Activated B cell treated with CpG ODN at 0.5 μM for 24 hours (primary cell): Measurements from ENCODE around the gene DENND1C. TPM values are rescaled to one million over a fixed set of nuclear protein-coding genes. Genes with fewer than 3 reads are reported as not detected.
A peak's percentile ranks its signal among the peaks of the same experiment; 100 is the strongest.

ENCODE experiments used
- ATAC-seq: fragments of 200-7000 bp; cut with Tn5 transposase; one replicate; pipeline ENCODE4 v1.10.0; 2021; ENCODE audit warnings: low read depth, mild to moderate bottlenecking, moderate library complexity
- CTCF ChIA-PET: fragments of 350-600 bp; sonication (Branson Sonifier 250); formaldehyde crosslinking; loops from one replicate; lab custom pipeline; 2021; ENCODE audit warnings: antibody characterized with exemption; lab: Charles Lee
- POLR2A ChIA-PET: fragments of 350-600 bp; sonication (Branson Sonifier 250); formaldehyde crosslinking; loops from one replicate; lab custom pipeline; 2021; ENCODE audit warnings: antibody characterized with exemption; lab: Charles Lee
- DNase-seq: peaks from one replicate; pipeline ENCODE4 v3.0.0; 2022
- H3K27ac Mint-ChIP-seq: one replicate; pipeline ENCODE4 v1.8.0; 2020; ENCODE audit warnings: mixed read lengths
- H3K27me3 Mint-ChIP-seq: one replicate; pipeline ENCODE4 v1.8.0; 2021; ENCODE audit warnings: mixed read lengths
- H3K36me3 Mint-ChIP-seq: one replicate; pipeline ENCODE4 v1.8.0; 2021; ENCODE audit warnings: low read depth, mixed read lengths
- H3K4me1 Mint-ChIP-seq: one replicate; pipeline ENCODE4 v1.8.0; 2021; ENCODE audit warnings: mixed read lengths
- H3K4me3 Mint-ChIP-seq: one replicate; pipeline ENCODE4 v1.8.0; 2020; ENCODE audit warnings: mild to moderate bottlenecking, mixed read lengths
- H3K9me3 Mint-ChIP-seq: one replicate; pipeline ENCODE4 v1.8.0; 2020; ENCODE audit warnings: mixed read lengths
- intact Hi-C: fragments of 100-400 bp; cut with micrococcal nuclease; formaldehyde crosslinking; loops from one replicate; pipeline ENCODE4 v1.15.1; 2024
- total RNA-seq: library from RNA; stranded (reverse); gene quantifications from 2 replicates; pipeline ENCODE4 v1.2.3, GENCODE V29; 2022
- TF ChIP-seq, protein P1 (sequence below): fragments of 200-600 bp; IDR thresholded peaks from one replicate; pipeline ENCODE4 v1.8.0; 2022; ENCODE audit warnings: antibody characterized with exemption, mild to moderate bottlenecking

Gene DENND1C
- total RNA-seq, 1 donor from 2014 or later, result 95.1 TPM

DNA sequence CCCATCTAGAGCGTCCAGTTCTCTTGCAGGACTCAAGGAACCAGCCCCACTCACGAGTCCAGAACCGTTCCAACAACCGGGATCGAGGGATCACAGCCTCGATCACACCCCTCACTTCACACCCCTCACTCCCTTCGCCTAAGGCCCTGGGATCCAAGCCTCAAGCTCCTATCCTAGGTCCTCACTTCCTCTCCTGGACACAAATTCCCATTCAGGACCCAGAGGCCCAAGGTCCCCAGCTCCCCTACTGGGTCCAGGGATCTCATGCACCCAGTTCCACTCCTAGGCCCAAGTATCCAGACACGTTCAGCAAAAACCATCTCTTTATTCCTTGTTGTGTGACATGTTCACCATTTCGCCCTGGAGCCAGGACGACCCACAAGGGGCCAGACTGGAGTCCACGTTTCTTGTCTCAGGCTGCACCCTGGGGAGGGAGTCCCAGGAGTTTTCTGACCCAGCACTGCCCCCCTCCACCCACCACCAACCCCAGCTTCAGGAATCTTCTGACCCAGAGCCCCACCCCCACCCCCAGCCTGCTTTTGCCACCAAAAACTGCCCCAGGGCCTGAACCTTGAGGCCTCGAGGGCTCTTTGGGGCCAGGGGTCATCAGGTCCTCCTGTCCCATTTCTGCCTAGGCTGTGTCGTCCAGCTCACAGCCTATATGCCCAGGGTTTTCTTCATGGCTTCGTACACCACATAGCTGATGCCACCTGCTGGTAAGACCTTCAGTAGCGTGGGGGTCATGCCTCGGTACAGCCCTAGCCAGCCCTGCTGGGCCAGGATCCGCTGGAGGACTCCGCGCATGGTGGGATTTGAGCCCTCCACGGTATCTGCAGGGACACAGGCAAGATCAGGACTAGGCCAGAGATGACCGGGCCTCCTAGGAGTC is 55.6 kb downstream of the DENND1C start:
- Mint-ChIP-seq H3K4me3 (peak overlapping the region; percentile 78), H3K27ac (peak overlapping the region; percentile 85), H3K9me3 (no peaks in the 10 kb centered on the region), H3K4me1 (peaks cover 30% of the 10 kb centered on the region), H3K36me3 (peaks cover 22% of the 10 kb centered on the region), H3K27me3 (no peaks in the 10 kb centered on the region)
- ChIA-PET POLR2A (interaction anchor here (0.6 to 2.8 kb wide), 9 partner anchors 33 to 643 kb away, joined by 3 to 22 read pairs (median 6); partner anchors contain the start of genes ALKBH7, DENND1C, GTF2F1 and NDUFA11), CTCF (no interaction called here)
- DNase-seq (no peak), ATAC-seq (no peak)
- intact Hi-C loops, result loop anchor here (1.0 to 10.0 kb wide), 10 partner anchors 33 to 701 kb away; partner anchors contain the start of genes CATSPERD, CLPP, DENND1C and GTF2F1
- TF ChIP-seq, protein P1, sequence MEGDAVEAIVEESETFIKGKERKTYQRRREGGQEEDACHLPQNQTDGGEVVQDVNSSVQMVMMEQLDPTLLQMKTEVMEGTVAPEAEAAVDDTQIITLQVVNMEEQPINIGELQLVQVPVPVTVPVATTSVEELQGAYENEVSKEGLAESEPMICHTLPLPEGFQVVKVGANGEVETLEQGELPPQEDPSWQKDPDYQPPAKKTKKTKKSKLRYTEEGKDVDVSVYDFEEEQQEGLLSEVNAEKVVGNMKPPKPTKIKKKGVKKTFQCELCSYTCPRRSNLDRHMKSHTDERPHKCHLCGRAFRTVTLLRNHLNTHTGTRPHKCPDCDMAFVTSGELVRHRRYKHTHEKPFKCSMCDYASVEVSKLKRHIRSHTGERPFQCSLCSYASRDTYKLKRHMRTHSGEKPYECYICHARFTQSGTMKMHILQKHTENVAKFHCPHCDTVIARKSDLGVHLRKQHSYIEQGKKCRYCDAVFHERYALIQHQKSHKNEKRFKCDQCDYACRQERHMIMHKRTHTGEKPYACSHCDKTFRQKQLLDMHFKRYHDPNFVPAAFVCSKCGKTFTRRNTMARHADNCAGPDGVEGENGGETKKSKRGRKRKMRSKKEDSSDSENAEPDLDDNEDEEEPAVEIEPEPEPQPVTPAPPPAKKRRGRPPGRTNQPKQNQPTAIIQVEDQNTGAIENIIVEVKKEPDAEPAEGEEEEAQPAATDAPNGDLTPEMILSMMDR, result no peak

DNA sequence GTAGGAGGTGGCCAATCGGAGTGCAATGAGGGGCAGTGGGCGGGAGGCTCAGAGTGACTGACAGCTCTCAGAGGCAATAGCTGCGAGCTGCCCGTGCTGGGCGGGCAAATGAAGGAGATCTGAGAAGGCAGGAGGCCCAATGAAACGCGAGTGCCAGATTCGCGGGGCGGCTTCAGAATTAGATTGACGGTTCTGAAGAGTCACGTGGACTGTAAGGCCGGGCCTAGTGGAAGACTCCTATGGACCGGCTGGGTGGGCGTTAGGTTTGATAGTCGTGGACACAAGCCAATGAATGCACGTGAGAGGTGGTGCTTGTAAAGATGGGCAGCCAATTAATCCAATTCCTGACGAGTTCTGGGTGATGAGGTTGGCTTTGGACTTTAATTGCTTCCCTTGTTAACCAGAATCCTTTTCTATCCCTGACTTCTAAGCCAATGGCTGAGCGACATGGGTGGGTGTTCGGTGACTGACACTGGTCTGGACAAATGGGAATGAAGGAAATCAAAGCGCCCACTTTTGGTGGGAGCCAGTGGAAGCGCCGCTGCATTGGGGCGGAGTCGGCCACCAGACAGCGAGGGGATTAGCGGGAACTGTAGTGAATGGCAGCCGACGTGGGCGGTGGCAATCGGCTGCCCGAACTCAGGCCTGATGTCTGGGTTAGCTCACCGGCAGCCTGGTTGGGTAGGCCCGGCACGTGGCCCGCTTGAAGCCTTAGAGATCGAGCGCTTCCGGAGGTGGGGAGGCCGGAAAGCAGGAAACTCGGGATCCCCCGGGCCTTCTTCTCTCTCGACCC is 56.5 kb downstream of the DENND1C start:
- intact Hi-C loops, result loop anchor here (1.0 to 10.0 kb wide), 11 partner anchors 32 to 700 kb away; partner anchors contain the start of genes CATSPERD, CLPP, DENND1C and GTF2F1

DNA sequence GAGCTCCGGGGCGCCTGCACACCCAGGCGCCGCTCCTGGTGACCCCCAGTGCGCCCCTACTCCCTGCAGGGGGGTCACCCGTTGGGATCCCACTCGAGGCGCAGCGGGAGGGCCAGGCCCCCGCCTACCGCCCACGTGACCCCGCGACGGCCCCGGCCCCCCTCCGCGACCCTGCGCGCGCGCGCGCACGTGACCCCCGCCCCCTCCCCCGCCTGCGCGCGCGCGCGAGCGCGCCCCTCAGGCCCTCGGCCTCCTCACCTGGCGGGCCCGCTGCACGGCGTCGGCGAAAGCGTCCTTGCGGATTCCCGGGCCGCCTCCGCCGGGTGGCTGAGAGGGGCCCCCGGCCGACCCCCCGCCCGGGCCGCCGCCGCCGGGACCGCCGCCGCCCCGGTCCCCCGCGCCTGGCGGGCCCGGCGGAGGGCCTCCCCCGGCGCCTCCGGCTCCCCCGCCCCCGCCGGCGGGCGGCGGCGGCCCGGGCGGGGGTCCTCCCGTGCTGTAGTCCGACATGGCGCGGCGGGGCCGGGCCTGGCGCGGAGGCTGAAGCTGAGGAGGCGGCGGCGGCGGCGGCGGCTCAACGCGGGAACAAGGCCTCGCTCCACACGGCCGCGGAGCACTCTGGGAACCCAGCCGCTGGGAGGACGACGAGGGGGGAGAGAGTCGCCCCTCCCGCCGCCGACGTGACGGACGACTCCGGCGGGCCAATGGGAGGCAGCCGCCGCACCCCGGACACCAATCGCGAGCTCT is 57.2 kb downstream of the DENND1C start, which contains the start of gene KHSRP:
KHSRP (minus strand) TSS at position 617 of the 744 bp plus-strand sequence; CDS start at position 507, 110 bp downstream.
- TF ChIP-seq, protein P1, result no peak
- Mint-ChIP-seq H3K36me3 (peaks cover 38% of the 10 kb centered on the region), H3K9me3 (no peaks in the 10 kb centered on the region), H3K4me1 (peaks cover 30% of the 10 kb centered on the region), H3K27ac (peak within 1 kb of the TSS; percentile 85), H3K4me3 (peak within 1 kb of the TSS; percentile 82), H3K27me3 (no peaks in the 10 kb centered on the region)
- intact Hi-C loops, result loop anchor here (1.0 to 10.0 kb wide), 4 partner anchors 150 to 700 kb away; partner anchors contain the start of genes CATSPERD and LONP1
- ChIA-PET CTCF (interaction anchor here (0.8 kb wide), 1 partner anchor 439 kb away, joined by 3 read pairs; no protein-coding TSS in a partner anchor), POLR2A (interaction anchor here (0.6 to 2.8 kb wide), 25 partner anchors 10 to 738 kb away, joined by 3 to 22 read pairs (median 5); partner anchors contain the start of genes ALKBH7, CLPP, DENND1C and GPR108)
- DNase-seq, result peak; percentile 28
- ATAC-seq, result no peak

More for the DNA sequence above, 56.5 kb downstream of the DENND1C start:
- ChIA-PET POLR2A (interaction anchor here (0.6 to 2.8 kb wide), 23 partner anchors 9 to 738 kb away, joined by 3 to 22 read pairs (median 6); partner anchors contain the start of genes ALKBH7, CLPP, DENND1C and GPR108), CTCF (interaction anchor here (0.8 kb wide), 1 partner anchor 438 kb away, joined by 3 read pairs; no protein-coding TSS in a partner anchor)
- peak; percentile 83 for ATAC-seq
- H3K4me3 Mint-ChIP-seq, result peak overlapping the region; percentile 78
- TF ChIP-seq, protein P1, result no peak
- DNase-seq, result peak; percentile 92
- peak overlapping the region; percentile 85 for H3K27ac Mint-ChIP-seq
- no peaks in the 10 kb centered on the region for H3K9me3 Mint-ChIP-seq
- no peaks in the 10 kb centered on the region for H3K27me3 Mint-ChIP-seq
- H3K36me3 Mint-ChIP-seq, result peaks cover 31% of the 10 kb centered on the region
- H3K4me1 Mint-ChIP-seq, result peaks cover 30% of the 10 kb centered on the region

DNA sequence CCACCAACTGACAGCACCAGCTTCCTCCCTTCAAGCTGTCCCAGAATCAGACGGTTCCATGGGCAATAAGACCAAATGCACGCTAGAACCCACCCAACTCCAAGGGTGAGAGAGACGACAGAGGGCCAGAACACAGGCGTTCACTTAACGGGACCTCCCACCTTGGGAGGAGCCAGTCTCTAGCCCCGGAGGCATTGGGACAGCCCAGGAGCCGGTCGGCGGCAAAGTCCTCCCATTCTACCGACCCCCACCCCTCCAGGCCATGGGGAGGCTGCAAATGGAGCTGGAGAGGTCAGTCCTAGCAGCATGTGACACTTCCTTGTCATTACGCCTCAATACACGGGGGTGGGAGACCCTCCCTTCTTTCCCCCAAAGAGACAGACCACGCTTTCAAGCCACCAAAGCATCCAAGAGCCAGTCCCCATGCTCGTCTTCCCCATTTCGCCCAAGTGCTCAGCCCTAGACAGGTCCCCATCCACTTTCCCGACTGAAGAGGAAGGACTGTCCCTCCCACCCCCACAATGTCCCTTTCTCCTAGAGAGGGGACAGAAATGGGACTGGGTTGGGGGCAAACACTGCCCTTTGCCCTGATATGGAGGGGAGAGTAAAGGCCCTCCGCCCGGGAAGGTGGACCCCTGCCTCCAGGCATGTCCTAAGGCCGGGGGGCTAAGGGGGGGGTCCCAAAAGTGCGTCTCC is 57.9 kb downstream of the DENND1C start:
- Mint-ChIP-seq H3K27ac (peak overlapping the region; percentile 5), H3K9me3 (no peaks in the 10 kb centered on the region), H3K27me3 (no peaks in the 10 kb centered on the region), H3K4me3 (peak overlapping the region; percentile 82), H3K36me3 (peaks cover 46% of the 10 kb centered on the region), H3K4me1 (peaks cover 30% of the 10 kb centered on the region)
- ChIA-PET CTCF (no interaction called here), POLR2A (interaction anchor here (0.7 to 2.8 kb wide), 6 partner anchors 30 to 440 kb away, joined by 3 to 16 read pairs (median 9); partner anchors contain the start of genes ALKBH7, DENND1C, GTF2F1 and SLC25A23)
- no peak for ATAC-seq
- DNase-seq, result no peak
- intact Hi-C loops, result loop anchor here (1.0 to 10.0 kb wide), 4 partner anchors 151 to 699 kb away; partner anchors contain the start of genes CATSPERD and LONP1
- TF ChIP-seq, protein P1, result no peak
